Endothelial cell of umbilical vein (primary cell): ENCODE data around the gene ARNT2. TPM values are rescaled to one million over a fixed set of nuclear protein-coding genes. Genes with fewer than 3 reads are reported as not detected.

Source experiments
- BruUV-seq: library from RNA; stranded (reverse); fragments of 400-500 nt; replicated peaks from 2 replicates; lab custom pipeline; 2021; lab: Mats Ljungman, UMichigan
- CTCF ChIA-PET: fragments of 300-600, 350-600 bp; sonication (Branson Sonifier 250); formaldehyde crosslinking; loops from one replicate; lab custom pipeline; 2021; ENCODE audit warnings: antibody characterized with exemption, inconsistent platforms; lab: Charles Lee
- POLR2A ChIA-PET: fragments of 300-600, 350-600 bp; sonication (Branson Sonifier 250); formaldehyde crosslinking; loops from one replicate; lab custom pipeline; 2021; ENCODE audit warnings: antibody characterized with exemption, inconsistent platforms; lab: Charles Lee
- DNase-seq: peaks from one replicate; pipeline ENCODE4 v3.0.0-alpha.2; 2011; ENCODE audit warnings: low read depth, low spot score
- FAIRE-seq: peaks from 2 replicates; lab custom pipeline; 2011; peaks lifted over from hg19 to GRCh38; lab: Jason Lieb, UNC
- H2AFZ ChIP-seq: 2 replicates; pipeline ENCODE4 v1.6.0; 2012; ENCODE audit warnings: low read depth, low read length, control low read depth, inconsistent platforms
- H3K27ac ChIP-seq: 2 replicates; pipeline ENCODE4 v1.5.1; 2011; ENCODE audit warnings: low read depth, mild to moderate bottlenecking, control low read depth, low read length, moderate library complexity; ENCODE audit not compliant: insufficient read depth
- H3K27me3 ChIP-seq, 2 experiments: 2 replicates each; pipeline versions ENCODE4 v1.6.0 to v1.6.1; 2011; ENCODE audit warnings: low read length in 2 of 2, mixed read lengths in 1 of 2; ENCODE audit not compliant: control insufficient read depth in 2 of 2, insufficient read depth in 2 of 2
- H3K36me3 ChIP-seq, 2 experiments: 2 replicates in 1 of 2; 3 replicates in 1 of 2; pipeline ENCODE4 v1.5.1; 2011; ENCODE audit warnings: low read length in 2 of 2, mild to moderate bottlenecking in 1 of 2, moderate library complexity in 1 of 2; ENCODE audit not compliant: control insufficient read depth in 2 of 2, insufficient read depth in 2 of 2; ENCODE audit errors: extremely low read depth in 1 of 2
- H3K4me1 ChIP-seq: 3 replicates; pipeline ENCODE4 v1.5.1; 2011; ENCODE audit warnings: mild to moderate bottlenecking, low read length; ENCODE audit not compliant: control insufficient read depth, insufficient read depth; ENCODE audit errors: extremely low read depth
- H3K4me2 ChIP-seq: 2 replicates; pipeline ENCODE4 v1.6.1; 2011; ENCODE audit warnings: low read length, control low read depth, mixed read lengths; ENCODE audit not compliant: insufficient read depth
- H3K4me3 ChIP-seq, 3 experiments: fragments of 200-600 bp in 1 of 3; sonication (generic), shearing (Covaris generic) in 1 of 3; replicated peaks in 1 of 3; 2 replicates each; pipeline ENCODE4 v1.5.1; 2011 to 2016; ENCODE audit warnings: control low read depth in 3 of 3, low read length in 3 of 3, mild to moderate bottlenecking in 2 of 3, inconsistent platforms in 1 of 3, low read depth in 1 of 3, moderate library complexity in 1 of 3; ENCODE audit not compliant: insufficient read depth in 1 of 3
- H3K79me2 ChIP-seq: 2 replicates; pipeline ENCODE4 v1.6.0; 2012; ENCODE audit warnings: low read length, inconsistent platforms; ENCODE audit not compliant: control insufficient read depth, insufficient read depth
- H3K9ac ChIP-seq: replicated peaks from 2 replicates; pipeline ENCODE3; 2011; ENCODE audit warnings: low read length, control low read depth; ENCODE audit not compliant: insufficient read depth; ENCODE audit errors: extremely low read depth
- H3K9me1 ChIP-seq: replicated peaks from 3 replicates; pipeline ENCODE4 v1.6.0; 2011; ENCODE audit warnings: mild to moderate bottlenecking, low read length; ENCODE audit not compliant: control insufficient read depth, insufficient read depth; ENCODE audit errors: extremely low read depth
- H3K9me3 ChIP-seq: replicated peaks from 2 replicates; pipeline ENCODE4 v1.5.1; 2012; ENCODE audit warnings: low read length, inconsistent platforms; ENCODE audit not compliant: control insufficient read depth, insufficient read depth
- H4K20me1 ChIP-seq: replicated peaks from 2 replicates; pipeline ENCODE3; 2011; ENCODE audit warnings: mild to moderate bottlenecking, low read length; ENCODE audit not compliant: control insufficient read depth, insufficient read depth; ENCODE audit errors: extremely low read depth
- CTCF ChIP-seq, 2 donors: IDR thresholded peaks; 1 replicate in 1 of 2; 2 replicates in 1 of 2; pipeline ENCODE4 v1.5.1; 2011; ENCODE audit warnings: low read length in 2 of 2, mild to moderate bottlenecking in 2 of 2, moderate library complexity in 2 of 2, control low read depth in 1 of 2, inconsistent platforms in 1 of 2, low read depth in 1 of 2; ENCODE audit not compliant: insufficient read depth in 1 of 2; ENCODE audit errors: extremely low read depth in 1 of 2
- EZH2 ChIP-seq: IDR thresholded peaks from 2 replicates; pipeline ENCODE4 v1.6.1; 2012; ENCODE audit warnings: borderline replicate concordance, low read depth, mild to moderate bottlenecking, moderate library complexity, low read length, inconsistent platforms; ENCODE audit not compliant: severe bottlenecking
- FOS ChIP-seq: IDR thresholded peaks from 2 replicates; pipeline ENCODE4 v1.6.1; 2011; ENCODE audit warnings: mild to moderate bottlenecking, low read length, moderate library complexity, borderline replicate concordance; ENCODE audit not compliant: insufficient read depth
- GATA2 ChIP-seq: IDR thresholded peaks from 2 replicates; pipeline ENCODE4 v1.7.0; 2011; ENCODE audit warnings: low read depth, mild to moderate bottlenecking, moderate library complexity, mixed read lengths, low read length; ENCODE audit not compliant: insufficient read length, insufficient read depth
- MAX ChIP-seq: IDR thresholded peaks from 2 replicates; pipeline ENCODE4 v1.6.1; 2011; ENCODE audit not compliant: insufficient read depth, insufficient read length
- POLR2A ChIP-seq: IDR thresholded peaks from 2 replicates; pipeline ENCODE4 v1.6.1; 2012; ENCODE audit warnings: low read depth, mild to moderate bottlenecking, control low read depth, low read length
- POLR2AphosphoS5 ChIP-seq: IDR thresholded peaks from 2 replicates; pipeline ENCODE4 v1.6.1; 2012; ENCODE audit warnings: low read depth, mild to moderate bottlenecking, control low read depth, low read length, moderate library complexity; ENCODE audit not compliant: insufficient read depth
- dilution Hi-C: fragments of 300-500 bp; cut with MboI; formaldehyde crosslinking; loops from one replicate; pipeline ENCODE4 v1.15.0; 2019; ENCODE audit warnings: low sequenced_read_pairs; ENCODE audit not compliant: extremely low pct_ligation_motif_present
- intact Hi-C: fragments of 100-400 bp; cut with micrococcal nuclease; formaldehyde crosslinking; loops from one replicate; pipeline ENCODE4 v1.10.0; 2022
- polyA plus RNA-seq, 4 experiments: library from polyadenylated mRNA; depleted of rRNA in 3 of 4; stranded (reverse) in 3 of 4; unstranded in 1 of 4; fragments of >200 nt; gene quantifications; 2 replicates each; pipeline versions ENCODE4 v1.2.1 to v1.2.3, GENCODE V29; 2011 to 2012; ENCODE audit warnings: missing spikeins in 1 of 4
- total RNA-seq: library from RNA; stranded (reverse); gene quantifications from 2 replicates; pipeline ENCODE4 v1.2.3, GENCODE V29; 2021

Gene ARNT2
- total and polyA plus RNA-seq, 2 donors (not counting 3 experiments of a cell fraction or from before 2014, with no cell fraction given) = 0.03 to 0.20 TPM

DNA sequence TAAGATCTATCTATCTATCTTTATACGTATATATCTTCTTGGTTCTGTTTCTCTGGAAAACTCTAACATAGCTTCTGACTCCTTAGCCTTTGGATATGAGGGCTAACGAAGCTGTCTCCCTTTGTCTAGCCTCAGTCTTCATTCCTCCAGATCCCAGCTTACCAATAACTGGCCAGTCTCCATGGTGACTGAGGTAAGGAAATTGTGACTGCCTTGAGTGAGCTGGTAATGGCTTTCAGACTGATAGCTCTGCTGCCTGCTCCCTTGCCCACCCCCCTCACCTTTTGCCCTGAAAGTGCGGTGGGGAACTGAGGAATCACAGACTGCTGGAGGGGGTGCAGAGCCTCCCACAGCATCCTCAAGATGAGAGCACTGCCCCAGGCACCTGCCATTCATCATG lies 225.2 kb downstream of the ARNT2 start:
- intact Hi-C loops (no loop called here), dilution Hi-C loops (no loop called here)
- DNase-seq = no peak
- H3K4me2 ChIP-seq = no peak overlapping the region
- no peaks in the 10 kb centered on the region for H3K9me1 ChIP-seq
- ChIA-PET POLR2A (no interaction called here), CTCF (interaction anchor here (1.2 to 1.6 kb wide), 2 partner anchors 15 to 62 kb away, joined by 3 to 5 read pairs; no protein-coding TSS in a partner anchor)
- H3K27me3 ChIP-seq = peaks cover 3 to 6% of the 10 kb centered on the region in 2 experiments
- H3K79me2 ChIP-seq = no peaks in the 10 kb centered on the region
- no peaks in the 10 kb centered on the region for H3K4me1 ChIP-seq
- H3K9ac ChIP-seq = no peak overlapping the region
- no peak for FAIRE-seq
- H3K9me3 ChIP-seq = no peaks in the 10 kb centered on the region
- H3K36me3 ChIP-seq = no peaks in the 10 kb centered on the region
- BruUV-seq = no TSS peak
- no peak overlapping the region for H3K27ac ChIP-seq
- no peak overlapping the region for H3K4me3 ChIP-seq
- H2AFZ ChIP-seq = no peak overlapping the region
- TF ChIP-seq GATA2 (no peak), EZH2 (no peak), POLR2AphosphoS5 (no peak), CTCF (IDR thresholded peaks at IDR 0.05; ENCODE audit: extremely low read depth in 1 of 2, insufficient read depth in 1 of 2, low read depth in 1 of 2, low read length in 2 of 2) (no peak), POLR2A (no peak), FOS (no peak), MAX (no peak)
- H4K20me1 ChIP-seq = no peaks in the 10 kb centered on the region
